ENCODE data around the gene ABCA4.

Gene ABCA4

GRCh38 chr1:94111879-94112278, 9.1 kb downstream of the ABCA4 start:
- Histone ChIP-seq H3K9ac (ENCODE audit: low read depth, low read length) (no peak overlapping the region), H3K27ac (ENCODE audit: low read length) (no peak overlapping the region), H2AFZ (ENCODE audit: low read depth, low read length) (no peak overlapping the region), H3K27me3 (ENCODE audit: insufficient read depth, low read length, poor library complexity) (no peaks in the 10 kb centered on the region), H3K36me3 (ENCODE audit: insufficient read depth, low read length) (no peaks in the 10 kb centered on the region), H3K79me2 (ENCODE audit: insufficient read depth, low read length) (no peaks in the 10 kb centered on the region), H3K4me1 (ENCODE audit: insufficient read depth, low read length) (no peaks in the 10 kb centered on the region), H4K20me1 (ENCODE audit: insufficient read depth, low read length) (no peaks in the 10 kb centered on the region), H3K9me3 (ENCODE audit: insufficient read depth, low read length, severe bottlenecking) (no peaks in the 10 kb centered on the region), H3K4me3 (ENCODE audit: low read depth in 1 of 2, low read length in 2 of 2) (no peak overlapping the region), H3K4me2 (ENCODE audit: insufficient read depth, low read length) (no peak overlapping the region)
- ATAC-seq (ENCODE audit: insufficient read depth, low read depth), result no peak
- TF ChIP-seq EZH2 (IDR thresholded peaks at IDR 0.05; ENCODE audit: borderline replicate concordance, low read depth, low read length, severe bottlenecking), result no peak
- TF ChIP-seq CTCF (IDR thresholded peaks at IDR 0.05; ENCODE audit: borderline replicate concordance, extremely low read depth, low read length, poor library complexity, severe bottlenecking), result no peak
- DNase-seq, result no peak

GRCh38 chr1:94110946-94111740, 9.8 kb downstream of the ABCA4 start:
- Histone ChIP-seq H3K27ac (ENCODE audit: low read length) (no peak overlapping the region), H3K4me2 (ENCODE audit: insufficient read depth, low read length) (no peak overlapping the region)

GRCh38 chr1:94110021-94110761, 10.8 kb downstream of the ABCA4 start:
- peaks cover 15% of the 10 kb centered on the region for H3K4me1 ChIP-seq (ENCODE audit: insufficient read depth, low read length)
- no peak for TF ChIP-seq CTCF (IDR thresholded peaks at IDR 0.05; ENCODE audit: borderline replicate concordance, extremely low read depth, low read length, poor library complexity, severe bottlenecking)
- H2AFZ ChIP-seq (ENCODE audit: low read depth, low read length), result no peak overlapping the region
- H3K9me3 ChIP-seq (ENCODE audit: insufficient read depth, low read length, severe bottlenecking), result no peaks in the 10 kb centered on the region
- no peaks in the 10 kb centered on the region for H3K79me2 ChIP-seq (ENCODE audit: insufficient read depth, low read length)
- ATAC-seq (ENCODE audit: insufficient read depth, low read depth), result no peak
- no peak overlapping the region for H3K4me3 ChIP-seq (ENCODE audit: low read depth in 1 of 2, low read length in 2 of 2)
- no peak overlapping the region for H3K27ac ChIP-seq (ENCODE audit: low read length)
- H3K36me3 ChIP-seq (ENCODE audit: insufficient read depth, low read length), result no peaks in the 10 kb centered on the region
- H3K9ac ChIP-seq (ENCODE audit: low read depth, low read length), result no peak overlapping the region
- H3K27me3 ChIP-seq (ENCODE audit: insufficient read depth, low read length, poor library complexity), result no peaks in the 10 kb centered on the region
- H4K20me1 ChIP-seq (ENCODE audit: insufficient read depth, low read length), result no peaks in the 10 kb centered on the region
- no peak for DNase-seq
- H3K4me2 ChIP-seq (ENCODE audit: insufficient read depth, low read length), result no peak overlapping the region

More at GRCh38 chr1:94110946-94111740, 9.8 kb downstream of the ABCA4 start:
- H3K9me3 ChIP-seq (ENCODE audit: insufficient read depth, low read length, severe bottlenecking), result no peaks in the 10 kb centered on the region
- peaks cover 6% of the 10 kb centered on the region for H3K4me1 ChIP-seq (ENCODE audit: insufficient read depth, low read length)
- no peak overlapping the region for H3K9ac ChIP-seq (ENCODE audit: low read depth, low read length)
- ATAC-seq (ENCODE audit: insufficient read depth, low read depth) (no peak), DNase-seq (no peak)
- H4K20me1 ChIP-seq (ENCODE audit: insufficient read depth, low read length), result no peaks in the 10 kb centered on the region
- no peaks in the 10 kb centered on the region for H3K27me3 ChIP-seq (ENCODE audit: insufficient read depth, low read length, poor library complexity)
- H3K4me3 ChIP-seq (ENCODE audit: low read depth in 1 of 2, low read length in 2 of 2), result no peak overlapping the region
- no peak overlapping the region for H2AFZ ChIP-seq (ENCODE audit: low read depth, low read length)
- H3K79me2 ChIP-seq (ENCODE audit: insufficient read depth, low read length), result no peaks in the 10 kb centered on the region
- no peaks in the 10 kb centered on the region for H3K36me3 ChIP-seq (ENCODE audit: insufficient read depth, low read length)
- no peak for TF ChIP-seq CTCF (IDR thresholded peaks at IDR 0.05; ENCODE audit: borderline replicate concordance, extremely low read depth, low read length, poor library complexity, severe bottlenecking)
- no peak for TF ChIP-seq EZH2 (IDR thresholded peaks at IDR 0.05; ENCODE audit: borderline replicate concordance, low read depth, low read length, severe bottlenecking)

Data from DND-41 (cell line).